ENCODE results near the gene GNAO1.

The GNAO1 gene

GRCh38 chr16:56206951-56207350, 15.7 kb downstream of the GNAO1 start:
- Mint-ChIP-seq H3K36me3 (no peaks in the 10 kb centered on the region), H3K4me3 (no peak overlapping the region), H3K27ac (no peak overlapping the region), H3K4me1 (no peaks in the 10 kb centered on the region), H3K27me3 (peaks cover 30 to 43% of the 10 kb centered on the region in 2 donors), H3K9me3 (no peaks in the 10 kb centered on the region)
- DNase-seq (no peak), ATAC-seq (replicated peaks) (no peak)

- ATAC-seq (replicated peaks) (no peak), DNase-seq (no peak)
- no peak overlapping the region for H3K27ac Mint-ChIP-seq
- H3K36me3 Mint-ChIP-seq = no peaks in the 10 kb centered on the region
- H3K4me1 Mint-ChIP-seq = no peaks in the 10 kb centered on the region
- no peak overlapping the region for H3K4me3 Mint-ChIP-seq
- peaks cover 30 to 48% of the 10 kb centered on the region in 2 donors for H3K27me3 Mint-ChIP-seq
- no peaks in the 10 kb centered on the region for H3K9me3 Mint-ChIP-seq
Observed at GRCh38 chr16:56207421-56207820, 16.1 kb downstream of the GNAO1 start.

GRCh38 chr16:56211435-56211981, 20.2 kb downstream of the GNAO1 start:
- Mint-ChIP-seq H3K27me3 (peaks cover 47 to 67% of the 10 kb centered on the region in 2 donors), H3K36me3 (no peaks in the 10 kb centered on the region)

GRCh38 chr16:56212144-56212543, 20.9 kb downstream of the GNAO1 start:
- Mint-ChIP-seq H3K36me3 (no peaks in the 10 kb centered on the region), H3K27me3 (peaks cover 47 to 67% of the 10 kb centered on the region in 2 donors), H3K9me3 (no peaks in the 10 kb centered on the region), H3K27ac (no peak overlapping the region), H3K4me1 (no peaks in the 10 kb centered on the region), H3K4me3 (no peak overlapping the region)
- no peak for DNase-seq
- ATAC-seq (replicated peaks) = no peak

More at GRCh38 chr16:56211435-56211981, 20.2 kb downstream of the GNAO1 start:
- no peaks in the 10 kb centered on the region for H3K4me1 Mint-ChIP-seq
- ATAC-seq (replicated peaks) (no peak), DNase-seq (no peak)
- H3K9me3 Mint-ChIP-seq = no peaks in the 10 kb centered on the region
- H3K27ac Mint-ChIP-seq = no peak overlapping the region
- no peak overlapping the region for H3K4me3 Mint-ChIP-seq

- ATAC-seq (replicated peaks) = no peak
- Mint-ChIP-seq H3K9me3 (no peaks in the 10 kb centered on the region), H3K4me3 (no peak overlapping the region)
Observed at GRCh38 chr16:56221995-56222394, 30.7 kb downstream of the GNAO1 start.

GRCh38 chr16:56222474-56222997, 31.2 kb downstream of the GNAO1 start:
- Mint-ChIP-seq H3K27ac (no peak overlapping the region), H3K36me3 (no peaks in the 10 kb centered on the region), H3K27me3 (peaks cover 5 to 16% of the 10 kb centered on the region in 2 donors), H3K9me3 (no peaks in the 10 kb centered on the region), H3K4me1 (peaks cover 0 to 15% of the 10 kb centered on the region in 2 donors), H3K4me3 (no peak overlapping the region)
- ATAC-seq (replicated peaks) (no peak), DNase-seq (no peak)

More at GRCh38 chr16:56221995-56222394, 30.7 kb downstream of the GNAO1 start:
- no peak overlapping the region for H3K27ac Mint-ChIP-seq
- no peak for DNase-seq
- H3K27me3 Mint-ChIP-seq = peaks cover 5 to 16% of the 10 kb centered on the region in 2 donors
- H3K36me3 Mint-ChIP-seq = no peaks in the 10 kb centered on the region
- peaks cover 0 to 10% of the 10 kb centered on the region in 2 donors for H3K4me1 Mint-ChIP-seq

- peaks cover 5% of the 10 kb centered on the region in 2 donors for H3K27me3 Mint-ChIP-seq
- no peak overlapping the region for H3K27ac Mint-ChIP-seq
Observed at GRCh38 chr16:56225017-56225742, 33.9 kb downstream of the GNAO1 start.

GRCh38 chr16:56226187-56226586, 34.9 kb downstream of the GNAO1 start:
- Mint-ChIP-seq H3K9me3 (no peaks in the 10 kb centered on the region), H3K27ac (no peak overlapping the region), H3K4me3 (no peak overlapping the region), H3K36me3 (no peaks in the 10 kb centered on the region), H3K27me3 (peaks cover 5% of the 10 kb centered on the region in 2 donors), H3K4me1 (peaks cover 0 to 15% of the 10 kb centered on the region in 2 donors)
- ATAC-seq (replicated peaks) (no peak), DNase-seq (no peak)

More at GRCh38 chr16:56225017-56225742, 33.9 kb downstream of the GNAO1 start:
- ATAC-seq (replicated peaks) = no peak
- no peak for DNase-seq
- Mint-ChIP-seq H3K4me3 (no peak overlapping the region), H3K4me1 (peaks cover 0 to 15% of the 10 kb centered on the region in 2 donors), H3K9me3 (no peaks in the 10 kb centered on the region), H3K36me3 (no peaks in the 10 kb centered on the region)

GRCh38 chr16:56226845-56227525, 35.7 kb downstream of the GNAO1 start:
- DNase-seq (no peak), ATAC-seq (replicated peaks) (no peak)
- Mint-ChIP-seq H3K4me3 (no peak overlapping the region), H3K27ac (no peak overlapping the region), H3K36me3 (no peaks in the 10 kb centered on the region), H3K4me1 (peaks cover 0 to 15% of the 10 kb centered on the region in 2 donors), H3K9me3 (no peaks in the 10 kb centered on the region), H3K27me3 (peaks cover 5% of the 10 kb centered on the region in 2 donors)

- H3K4me1 Mint-ChIP-seq = peaks cover 0 to 15% of the 10 kb centered on the region in 2 donors
- no peak overlapping the region for H3K4me3 Mint-ChIP-seq
- peaks cover 0 to 5% of the 10 kb centered on the region in 2 donors for H3K27me3 Mint-ChIP-seq
- ATAC-seq (replicated peaks) (no peak), DNase-seq (no peak)
- no peaks in the 10 kb centered on the region for H3K9me3 Mint-ChIP-seq
- no peaks in the 10 kb centered on the region for H3K36me3 Mint-ChIP-seq
- no peak overlapping the region for H3K27ac Mint-ChIP-seq
Observed at GRCh38 chr16:56227936-56228335, 36.6 kb downstream of the GNAO1 start.

- Mint-ChIP-seq H3K27ac (no peak overlapping the region), H3K4me3 (no peak overlapping the region), H3K27me3 (peaks cover 0 to 5% of the 10 kb centered on the region in 2 donors), H3K4me1 (peaks cover 0 to 15% of the 10 kb centered on the region in 2 donors), H3K9me3 (no peaks in the 10 kb centered on the region), H3K36me3 (no peaks in the 10 kb centered on the region)
- DNase-seq (no peak), ATAC-seq (replicated peaks) (no peak)
Observed at GRCh38 chr16:56228476-56228875, 37.2 kb downstream of the GNAO1 start.

GRCh38 chr16:56233795-56234566, 42.7 kb downstream of the GNAO1 start:
- H3K4me1 Mint-ChIP-seq = no peaks in the 10 kb centered on the region
- no peak overlapping the region for H3K27ac Mint-ChIP-seq
- peaks cover 0 to 13% of the 10 kb centered on the region in 2 donors for H3K27me3 Mint-ChIP-seq
- H3K36me3 Mint-ChIP-seq = no peaks in the 10 kb centered on the region
- no peak overlapping the region for H3K4me3 Mint-ChIP-seq
- H3K9me3 Mint-ChIP-seq = no peaks in the 10 kb centered on the region
- ATAC-seq (replicated peaks) (no peak), DNase-seq (no peak)

GRCh38 chr16:56234737-56235136, 43.4 kb downstream of the GNAO1 start:
- H3K4me3 Mint-ChIP-seq = no peak overlapping the region
- peaks cover 0 to 14% of the 10 kb centered on the region in 2 donors for H3K27me3 Mint-ChIP-seq
- ATAC-seq (replicated peaks) (no peak), DNase-seq (no peak)
- no peaks in the 10 kb centered on the region for H3K36me3 Mint-ChIP-seq
- H3K9me3 Mint-ChIP-seq = no peaks in the 10 kb centered on the region
- H3K27ac Mint-ChIP-seq = no peak overlapping the region
- no peaks in the 10 kb centered on the region for H3K4me1 Mint-ChIP-seq

GRCh38 chr16:56237451-56237930, 46.2 kb downstream of the GNAO1 start:
- H3K27me3 Mint-ChIP-seq = peaks cover 9 to 14% of the 10 kb centered on the region in 2 donors
- H3K4me1 Mint-ChIP-seq = no peaks in the 10 kb centered on the region
- H3K27ac Mint-ChIP-seq = no peak overlapping the region
- H3K36me3 Mint-ChIP-seq = no peaks in the 10 kb centered on the region
- no peak for DNase-seq
- no peak overlapping the region for H3K4me3 Mint-ChIP-seq
- ATAC-seq (replicated peaks) = no peak
- H3K9me3 Mint-ChIP-seq = no peaks in the 10 kb centered on the region
